Karpas-422 (cell line): ENCODE data around the gene KLRF2. TPM values are rescaled to one million over a fixed set of nuclear protein-coding genes. Genes with fewer than 3 reads are reported as not detected.

Source experiments
- DNase-seq: peaks from one replicate; pipeline ENCODE4 v3.0.0-alpha.2; 2015
- H2AFZ ChIP-seq: fragments of 200-600 bp; sonication (generic); 2 replicates; pipeline ENCODE4 v1.6.1; 2014; ENCODE audit warnings: antibody characterized with exemption, low read length, mixed read lengths
- H3K27ac ChIP-seq: fragments of 200-600 bp; sonication (generic); 2 replicates; pipeline ENCODE4 v1.5.1; 2014; ENCODE audit warnings: mild to moderate bottlenecking, low read length, moderate library complexity
- H3K27me3 ChIP-seq: fragments of 200-600 bp; sonication (generic); 2 replicates; pipeline ENCODE4 v1.6.1; 2014; ENCODE audit warnings: low read length, mixed read lengths
- H3K36me3 ChIP-seq: fragments of 200-600 bp; sonication (generic); 2 replicates; pipeline ENCODE4 v1.6.1; 2014; ENCODE audit warnings: low read length, mixed read lengths; ENCODE audit not compliant: insufficient read depth
- H3K4me1 ChIP-seq: fragments of 200-600 bp; sonication (generic); 2 replicates; pipeline ENCODE4 v1.6.1; 2014; ENCODE audit warnings: mild to moderate bottlenecking, low read length, mixed read lengths
- H3K4me2 ChIP-seq: fragments of 200-600 bp; sonication (generic); 2 replicates; pipeline ENCODE4 v1.6.1; 2014; ENCODE audit warnings: low read length, low read depth, mild to moderate bottlenecking; ENCODE audit not compliant: poor library complexity, severe bottlenecking
- H3K4me3 ChIP-seq: fragments of 200-600 bp; sonication (generic); 2 replicates; pipeline ENCODE4 v1.5.1; 2014; ENCODE audit warnings: mild to moderate bottlenecking, antibody characterized with exemption, low read length, mixed read lengths
- H3K79me2 ChIP-seq: fragments of 200-600 bp; sonication (generic); 2 replicates; pipeline ENCODE4 v1.6.1; 2014; ENCODE audit warnings: mild to moderate bottlenecking, low read length, mixed read lengths
- H3K9ac ChIP-seq: fragments of 200-600 bp; sonication (generic); 2 replicates; pipeline ENCODE4 v1.6.0; 2014; ENCODE audit warnings: low read length
- H3K9me2 ChIP-seq: fragments of 200-600 bp; sonication (generic), shearing (Covaris generic); replicated peaks from 2 replicates; pipeline ENCODE4 v1.6.0; 2014; ENCODE audit warnings: mild to moderate bottlenecking, low read length, moderate library complexity; ENCODE audit not compliant: insufficient read depth
- H3K9me3 ChIP-seq: fragments of 300-700, 200-600 bp; sonication (generic); 2 replicates; pipeline ENCODE4 v1.6.1; 2014; ENCODE audit warnings: low read length, mixed read lengths
- H4K20me1 ChIP-seq: fragments of 200-600 bp; sonication (generic); 2 replicates; pipeline ENCODE4 v1.6.1; 2014; ENCODE audit warnings: mild to moderate bottlenecking, antibody characterized with exemption, low read length, low read depth; ENCODE audit not compliant: insufficient read depth
- total RNA-seq: library from RNA; depleted of rRNA; stranded (reverse); fragments of >200 nt; shearing (Covaris generic); gene quantifications from 2 replicates; pipeline ENCODE4 v1.2.3, GENCODE V29; 2014; ENCODE audit warnings: low replicate concordance

Gene KLRF2
- total RNA-seq, 1 experiment from 2014 or later, result not detected

- no peak overlapping the region for H3K4me3 ChIP-seq
- no peaks in the 10 kb centered on the region for H3K4me1 ChIP-seq
- no peak overlapping the region for H3K9ac ChIP-seq
- no peak overlapping the region for H3K27ac ChIP-seq
- H3K36me3 ChIP-seq, result no peaks in the 10 kb centered on the region
- no peaks in the 10 kb centered on the region for H3K79me2 ChIP-seq
- no peak for DNase-seq
- H4K20me1 ChIP-seq, result no peaks in the 10 kb centered on the region
- no peaks in the 10 kb centered on the region for H3K9me3 ChIP-seq
- H3K9me2 ChIP-seq, result no peaks in the 10 kb centered on the region
- no peak overlapping the region for H2AFZ ChIP-seq
- H3K27me3 ChIP-seq, result no peaks in the 10 kb centered on the region
- no peak overlapping the region for H3K4me2 ChIP-seq
Observed at GRCh38 chr12:9928607-9929006, 47.3 kb downstream of the KLRF2 start.

- Histone ChIP-seq H3K79me2 (no peaks in the 10 kb centered on the region), H3K4me3 (no peak overlapping the region), H3K27me3 (no peaks in the 10 kb centered on the region), H3K9ac (no peak overlapping the region), H2AFZ (no peak overlapping the region), H3K4me2 (no peak overlapping the region), H3K4me1 (no peaks in the 10 kb centered on the region), H4K20me1 (no peaks in the 10 kb centered on the region), H3K9me3 (no peaks in the 10 kb centered on the region), H3K27ac (no peak overlapping the region), H3K9me2 (no peaks in the 10 kb centered on the region), H3K36me3 (no peaks in the 10 kb centered on the region)
- no peak for DNase-seq
Observed at GRCh38 chr12:9931245-9931644, 50.0 kb downstream of the KLRF2 start.

DNA sequence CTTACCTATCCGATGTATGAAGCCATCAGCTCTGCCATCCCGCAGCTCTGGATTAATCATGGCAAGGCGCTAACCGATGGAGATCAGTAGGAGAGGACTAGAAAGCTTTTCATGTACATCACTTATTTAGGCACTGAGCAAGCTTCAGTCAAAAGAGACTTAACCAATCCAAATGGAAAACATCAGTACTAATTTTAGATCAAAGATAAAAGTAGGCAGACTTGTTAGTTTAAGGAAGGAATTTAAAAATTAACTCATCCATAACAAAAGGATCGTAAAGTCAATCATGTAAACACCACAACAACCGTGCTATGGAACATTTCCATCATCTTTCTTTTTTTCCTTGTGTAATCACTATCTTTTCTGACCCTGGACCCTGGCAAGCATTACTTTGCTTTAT, 51.0 kb downstream of the KLRF2 start, which contains the start of gene CLEC2A:
CLEC2A (minus strand) TSS at position 101 of the 400 bp plus-strand sequence; CDS start at position 60, 41 bp downstream.
- H2AFZ ChIP-seq, result no peak within 1 kb of the TSS
- DNase-seq, result no peak
- no peak within 1 kb of the TSS for H3K4me3 ChIP-seq
- no peaks in the 10 kb centered on the region for H3K79me2 ChIP-seq
- H3K36me3 ChIP-seq, result no peaks in the 10 kb centered on the region
- H3K4me1 ChIP-seq, result no peaks in the 10 kb centered on the region
- no peaks in the 10 kb centered on the region for H3K9me2 ChIP-seq
- no peak within 1 kb of the TSS for H3K9ac ChIP-seq
- no peaks in the 10 kb centered on the region for H3K27me3 ChIP-seq
- H4K20me1 ChIP-seq, result no peaks in the 10 kb centered on the region
- no peak within 1 kb of the TSS for H3K27ac ChIP-seq
- H3K9me3 ChIP-seq, result no peaks in the 10 kb centered on the region
- no peak within 1 kb of the TSS for H3K4me2 ChIP-seq

GRCh38 chr12:9933958-9934357, 52.7 kb downstream of the KLRF2 start:
- Histone ChIP-seq H3K4me3 (no peak overlapping the region), H3K4me1 (no peaks in the 10 kb centered on the region), H3K27me3 (no peaks in the 10 kb centered on the region), H3K27ac (no peak overlapping the region), H4K20me1 (no peaks in the 10 kb centered on the region), H3K79me2 (no peaks in the 10 kb centered on the region), H2AFZ (no peak overlapping the region), H3K9me2 (no peaks in the 10 kb centered on the region), H3K9ac (no peak overlapping the region), H3K36me3 (no peaks in the 10 kb centered on the region), H3K9me3 (no peaks in the 10 kb centered on the region), H3K4me2 (no peak overlapping the region)
- no peak for DNase-seq

- H3K4me1 ChIP-seq, result no peaks in the 10 kb centered on the region
- no peak overlapping the region for H3K4me3 ChIP-seq
- H3K9me3 ChIP-seq, result no peaks in the 10 kb centered on the region
- H3K36me3 ChIP-seq, result no peaks in the 10 kb centered on the region
- H3K79me2 ChIP-seq, result no peaks in the 10 kb centered on the region
- H2AFZ ChIP-seq, result no peak overlapping the region
- no peaks in the 10 kb centered on the region for H3K27me3 ChIP-seq
- H3K9ac ChIP-seq, result no peak overlapping the region
- no peak overlapping the region for H3K4me2 ChIP-seq
- H4K20me1 ChIP-seq, result no peaks in the 10 kb centered on the region
- no peaks in the 10 kb centered on the region for H3K9me2 ChIP-seq
- DNase-seq, result no peak
- no peak overlapping the region for H3K27ac ChIP-seq
Observed at GRCh38 chr12:9935026-9935425, 53.7 kb downstream of the KLRF2 start.

GRCh38 chr12:9936591-9936990, 55.3 kb downstream of the KLRF2 start:
- Histone ChIP-seq H3K27ac (no peak overlapping the region), H2AFZ (no peak overlapping the region), H3K9ac (no peak overlapping the region), H3K36me3 (no peaks in the 10 kb centered on the region), H3K27me3 (no peaks in the 10 kb centered on the region), H3K4me1 (no peaks in the 10 kb centered on the region), H3K4me2 (no peak overlapping the region), H3K79me2 (no peaks in the 10 kb centered on the region), H3K9me3 (no peaks in the 10 kb centered on the region), H3K4me3 (no peak overlapping the region), H4K20me1 (no peaks in the 10 kb centered on the region), H3K9me2 (no peaks in the 10 kb centered on the region)
- no peak for DNase-seq

DNA sequence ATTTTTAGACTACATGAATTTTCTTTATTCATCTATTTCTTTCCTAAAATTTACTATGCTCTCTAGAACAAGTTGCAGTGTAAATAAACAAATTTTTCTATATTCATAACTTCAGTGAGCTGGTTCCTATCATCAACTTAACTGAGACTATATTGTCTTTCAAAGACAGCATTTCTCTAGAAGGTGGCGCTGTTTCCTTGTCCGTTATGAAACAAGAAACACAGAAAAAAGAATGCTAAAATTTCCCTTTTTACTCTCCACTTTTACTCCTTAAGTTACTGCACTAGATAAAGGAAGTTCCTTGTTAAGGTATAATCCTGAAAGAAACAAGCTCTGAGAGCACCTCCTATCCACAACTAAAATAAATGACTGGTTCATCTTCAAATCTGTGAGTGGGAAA, 59.1 kb downstream of the KLRF2 start:
- H3K36me3 ChIP-seq, result no peaks in the 10 kb centered on the region
- H3K79me2 ChIP-seq, result no peaks in the 10 kb centered on the region
- H3K9me3 ChIP-seq, result no peaks in the 10 kb centered on the region
- H3K4me1 ChIP-seq, result no peaks in the 10 kb centered on the region
- no peak overlapping the region for H3K4me2 ChIP-seq
- H3K9ac ChIP-seq, result no peak overlapping the region
- H3K4me3 ChIP-seq, result no peak overlapping the region
- DNase-seq, result peak; percentile 60
- no peaks in the 10 kb centered on the region for H4K20me1 ChIP-seq
- no peaks in the 10 kb centered on the region for H3K9me2 ChIP-seq
- H3K27me3 ChIP-seq, result no peaks in the 10 kb centered on the region
- no peak overlapping the region for H2AFZ ChIP-seq
- no peak overlapping the region for H3K27ac ChIP-seq

GRCh38 chr12:9941838-9942237, 60.5 kb downstream of the KLRF2 start:
- Histone ChIP-seq H3K36me3 (no peaks in the 10 kb centered on the region), H3K27ac (no peak overlapping the region), H3K79me2 (no peaks in the 10 kb centered on the region), H3K9me2 (no peaks in the 10 kb centered on the region), H2AFZ (no peak overlapping the region), H3K9ac (no peak overlapping the region), H3K27me3 (no peaks in the 10 kb centered on the region), H4K20me1 (no peaks in the 10 kb centered on the region), H3K4me2 (no peak overlapping the region), H3K4me1 (no peaks in the 10 kb centered on the region), H3K4me3 (no peak overlapping the region), H3K9me3 (no peaks in the 10 kb centered on the region)
- no peak for DNase-seq

DNA sequence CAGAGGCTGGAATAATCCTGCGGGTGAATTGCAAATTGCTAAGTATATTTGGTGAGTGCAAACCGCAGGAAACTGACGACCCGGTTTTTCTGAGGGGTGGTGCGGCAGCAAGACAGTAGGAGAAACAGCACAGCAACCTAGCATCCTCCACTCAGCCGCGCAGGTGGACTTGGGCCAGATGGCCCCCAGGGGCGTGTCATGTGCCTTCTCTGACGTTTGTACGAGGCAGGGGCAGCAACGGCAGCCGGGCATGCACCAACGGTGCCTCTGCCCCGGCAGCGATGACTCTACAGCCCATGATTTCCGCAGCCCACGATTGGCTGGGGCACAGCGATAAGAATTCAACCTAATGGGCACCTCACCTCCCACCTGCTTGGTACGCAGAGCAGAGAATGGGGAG, 62.0 kb downstream of the KLRF2 start:
- H3K9me2 ChIP-seq, result no peaks in the 10 kb centered on the region
- H3K79me2 ChIP-seq, result no peaks in the 10 kb centered on the region
- H3K4me3 ChIP-seq, result no peak overlapping the region
- no peaks in the 10 kb centered on the region for H4K20me1 ChIP-seq
- H2AFZ ChIP-seq, result no peak overlapping the region
- no peaks in the 10 kb centered on the region for H3K27me3 ChIP-seq
- H3K9ac ChIP-seq, result no peak overlapping the region
- no peaks in the 10 kb centered on the region for H3K36me3 ChIP-seq
- H3K27ac ChIP-seq, result no peak overlapping the region
- no peaks in the 10 kb centered on the region for H3K9me3 ChIP-seq
- no peak for DNase-seq
- no peaks in the 10 kb centered on the region for H3K4me1 ChIP-seq
- no peak overlapping the region for H3K4me2 ChIP-seq
